Lower leg skin (tissue), 3 donors: ENCODE results near the gene ATP13A5.

Source experiments
- CTCF ChIP-seq, 3 donors: fragments of 450-650 bp; IDR thresholded peaks; one replicate each; pipeline ENCODE4 v1.5.1; 2016; ENCODE audit warnings: antibody characterized with exemption in 3 of 3, mild to moderate bottlenecking in 3 of 3, moderate library complexity in 2 of 3
- POLR2A ChIP-seq, 2 donors: fragments of 450-650 bp; IDR thresholded peaks; one replicate each; pipeline ENCODE4 v1.6.1; 2016 to 2017; ENCODE audit warnings: antibody characterized with exemption in 2 of 2, mild to moderate bottlenecking in 1 of 2, moderate library complexity in 1 of 2

- no peak for TF ChIP-seq CTCF (IDR thresholded peaks at IDR 0.05)
- TF ChIP-seq POLR2A (IDR thresholded peaks at IDR 0.05) = no peak
Observed at GRCh38 chr3:193348686-193349085, 29.9 kb downstream of the ATP13A5 start.
